GM12864 (cell line): Measurements from ENCODE around the gene KANSL1L.

ENCODE experiments used
- DNase-seq: peaks from one replicate; pipeline ENCODE4 v3.0.0-alpha.2; 2011; ENCODE audit warnings: low read depth
- H3K4me3 ChIP-seq: 2 replicates; pipeline ENCODE4 v1.5.1; 2011; ENCODE audit warnings: mild to moderate bottlenecking, low read depth, low read length, control low read depth
- TF ChIP-seq, protein P1 (sequence below): IDR thresholded peaks from 2 replicates; pipeline ENCODE4 v1.5.1; 2011; ENCODE audit warnings: low read depth, mild to moderate bottlenecking, moderate library complexity, low read length, control low read depth, inconsistent platforms; ENCODE audit errors: missing control alignments

The KANSL1L gene, protein sequence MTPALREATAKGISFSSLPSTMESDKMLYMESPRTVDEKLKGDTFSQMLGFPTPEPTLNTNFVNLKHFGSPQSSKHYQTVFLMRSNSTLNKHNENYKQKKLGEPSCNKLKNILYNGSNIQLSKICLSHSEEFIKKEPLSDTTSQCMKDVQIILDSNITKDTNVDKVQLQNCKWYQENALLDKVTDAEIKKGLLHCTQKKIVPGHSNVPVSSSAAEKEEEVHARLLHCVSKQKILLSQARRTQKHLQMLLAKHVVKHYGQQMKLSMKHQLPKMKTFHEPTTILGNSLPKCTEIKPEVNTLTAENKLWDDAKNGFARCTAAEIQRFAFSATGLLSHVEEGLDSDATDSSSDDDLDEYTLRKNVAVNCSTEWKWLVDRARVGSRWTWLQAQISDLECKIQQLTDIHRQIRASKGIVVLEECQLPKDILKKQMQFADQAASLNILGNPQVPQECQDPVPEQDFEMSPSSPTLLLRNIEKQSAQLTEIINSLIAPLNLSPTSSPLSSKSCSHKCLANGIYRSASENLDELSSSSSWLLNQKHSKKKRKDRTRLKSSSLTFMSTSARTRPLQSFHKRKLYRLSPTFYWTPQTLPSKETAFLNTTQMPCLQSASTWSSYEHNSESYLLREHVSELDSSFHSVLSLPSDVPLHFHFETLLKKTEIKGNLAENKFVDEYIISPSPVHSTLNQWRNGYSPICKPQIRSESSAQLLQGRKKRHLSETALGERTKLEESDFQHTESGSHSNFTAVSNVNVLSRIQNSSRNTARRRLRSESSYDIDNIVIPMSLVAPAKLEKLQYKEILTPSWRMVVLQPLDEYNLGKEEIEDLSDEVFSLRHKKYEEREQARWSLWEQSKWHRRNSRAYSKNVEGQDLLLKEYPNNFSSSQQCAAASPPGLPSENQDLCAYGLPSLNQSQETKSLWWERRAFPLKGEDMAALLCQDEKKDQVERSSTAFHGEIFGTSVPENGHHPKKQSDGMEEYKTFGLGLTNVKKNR

DNA sequence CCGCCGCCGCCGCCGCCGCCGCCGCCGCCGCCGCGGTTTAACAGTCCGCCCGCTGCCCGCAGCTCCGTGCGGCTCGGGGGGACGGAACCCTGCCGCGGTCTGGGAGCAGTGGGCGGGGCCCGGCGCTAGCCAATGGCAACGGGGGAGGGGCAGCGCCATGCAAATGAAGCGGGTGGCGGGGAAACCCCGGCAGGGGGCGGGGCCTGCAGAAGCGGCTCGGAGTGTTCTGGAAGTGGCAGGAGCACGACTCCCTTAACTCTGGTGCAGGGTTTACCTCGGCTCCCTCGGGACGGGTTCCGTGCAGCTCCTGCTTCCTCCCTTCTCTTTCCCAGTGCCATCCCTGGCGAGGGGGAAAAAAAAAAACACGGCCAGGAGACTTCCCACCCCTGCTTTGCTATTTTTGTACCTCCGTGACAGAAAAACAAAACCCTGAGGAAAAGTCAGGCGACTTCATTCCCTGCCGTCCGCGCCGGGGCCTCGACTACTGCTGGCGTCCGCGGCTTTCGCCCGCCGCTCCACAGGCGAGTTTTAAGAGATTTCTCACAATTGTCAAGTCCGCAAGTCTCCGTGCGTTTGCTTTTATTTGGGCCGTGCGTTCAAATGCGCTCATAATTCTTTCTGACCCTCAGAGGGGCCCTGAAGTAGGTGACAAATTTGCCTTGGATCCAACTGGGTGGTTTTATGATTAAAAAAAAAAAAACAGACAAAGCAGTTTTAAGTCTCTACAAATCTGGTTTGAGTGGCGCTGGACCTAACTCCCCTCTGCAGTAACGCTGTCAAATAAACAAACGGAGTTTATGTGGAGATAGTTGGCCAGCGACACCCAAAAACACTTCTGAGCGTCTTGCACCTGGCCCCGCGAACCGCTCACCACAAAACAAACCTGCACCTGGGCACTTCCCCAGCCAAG, at the start of gene KANSL1L:
TSS of gene KANSL1L (minus strand) at position 101 of the 910 bp plus-strand sequence. CDS start 16,827 bp downstream, outside the sequence.
- peak; percentile 73 for DNase-seq
- H3K4me3 ChIP-seq, result peak within 1 kb of the TSS; percentile 85
- TF ChIP-seq, protein P1, sequence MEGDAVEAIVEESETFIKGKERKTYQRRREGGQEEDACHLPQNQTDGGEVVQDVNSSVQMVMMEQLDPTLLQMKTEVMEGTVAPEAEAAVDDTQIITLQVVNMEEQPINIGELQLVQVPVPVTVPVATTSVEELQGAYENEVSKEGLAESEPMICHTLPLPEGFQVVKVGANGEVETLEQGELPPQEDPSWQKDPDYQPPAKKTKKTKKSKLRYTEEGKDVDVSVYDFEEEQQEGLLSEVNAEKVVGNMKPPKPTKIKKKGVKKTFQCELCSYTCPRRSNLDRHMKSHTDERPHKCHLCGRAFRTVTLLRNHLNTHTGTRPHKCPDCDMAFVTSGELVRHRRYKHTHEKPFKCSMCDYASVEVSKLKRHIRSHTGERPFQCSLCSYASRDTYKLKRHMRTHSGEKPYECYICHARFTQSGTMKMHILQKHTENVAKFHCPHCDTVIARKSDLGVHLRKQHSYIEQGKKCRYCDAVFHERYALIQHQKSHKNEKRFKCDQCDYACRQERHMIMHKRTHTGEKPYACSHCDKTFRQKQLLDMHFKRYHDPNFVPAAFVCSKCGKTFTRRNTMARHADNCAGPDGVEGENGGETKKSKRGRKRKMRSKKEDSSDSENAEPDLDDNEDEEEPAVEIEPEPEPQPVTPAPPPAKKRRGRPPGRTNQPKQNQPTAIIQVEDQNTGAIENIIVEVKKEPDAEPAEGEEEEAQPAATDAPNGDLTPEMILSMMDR, result no peak

DNA sequence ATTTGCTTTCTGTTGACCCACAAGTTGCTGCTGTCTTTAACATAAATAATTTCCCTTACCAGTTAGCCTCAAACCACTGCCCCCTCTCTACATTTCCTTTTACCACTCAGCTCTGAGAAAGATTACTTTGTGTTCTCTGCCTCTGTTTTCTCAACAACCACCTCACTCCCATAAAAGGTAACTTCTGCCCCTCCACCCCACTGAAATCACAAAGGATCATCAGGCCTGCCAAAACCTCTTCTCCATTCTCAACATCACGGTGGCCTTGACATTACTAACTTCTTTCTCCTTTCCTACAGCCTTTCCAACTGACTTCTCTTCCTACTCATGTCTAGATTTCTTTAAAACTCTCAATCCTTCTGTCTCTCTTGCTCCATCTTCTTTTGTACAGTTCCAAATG, 43.9 kb upstream of the KANSL1L start:
- no peak for DNase-seq
- no peak overlapping the region for H3K4me3 ChIP-seq
- TF ChIP-seq, protein P1, result no peak

DNA sequence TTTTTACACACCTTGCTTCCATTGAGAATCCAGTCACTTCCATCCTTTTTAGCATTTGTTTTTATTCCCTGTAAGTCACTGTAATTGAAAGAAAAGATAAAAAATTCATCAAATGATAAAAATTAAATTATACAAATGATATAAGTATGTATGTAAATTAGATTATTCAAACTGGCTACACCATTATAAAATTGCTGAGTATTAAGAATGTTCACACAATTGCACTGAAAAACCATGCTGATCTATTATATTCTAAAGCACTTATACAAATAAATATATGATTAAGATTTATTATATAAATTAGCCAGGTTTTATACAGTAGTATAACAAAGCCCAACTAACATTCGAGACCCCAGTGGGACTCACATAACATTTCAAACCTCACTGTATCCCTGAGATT, 39.0 kb upstream of the KANSL1L start:
- TF ChIP-seq, protein P1, result no peak
- no peak for DNase-seq
- H3K4me3 ChIP-seq, result no peak overlapping the region

DNA sequence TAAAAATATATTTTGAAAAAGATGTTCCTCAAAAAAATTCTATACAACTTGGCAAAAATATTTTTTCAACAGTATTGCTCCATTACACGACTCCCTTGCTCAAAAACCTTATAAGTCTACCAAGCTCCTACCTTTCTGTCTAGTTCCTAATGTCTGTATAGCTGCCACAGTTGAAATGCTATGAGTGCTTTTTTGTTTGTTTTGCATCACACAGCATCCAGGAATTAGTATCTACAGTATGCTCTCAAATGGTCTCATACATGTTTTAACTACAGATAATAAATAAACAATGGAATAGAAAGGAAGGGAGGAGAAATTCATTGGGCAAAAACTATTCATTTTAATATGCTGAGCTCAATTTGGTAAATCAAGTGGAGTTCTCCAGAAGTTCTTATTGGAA, 36.7 kb upstream of the KANSL1L start:
- H3K4me3 ChIP-seq, result no peak overlapping the region
- TF ChIP-seq, protein P1, result no peak
- DNase-seq, result no peak

DNA sequence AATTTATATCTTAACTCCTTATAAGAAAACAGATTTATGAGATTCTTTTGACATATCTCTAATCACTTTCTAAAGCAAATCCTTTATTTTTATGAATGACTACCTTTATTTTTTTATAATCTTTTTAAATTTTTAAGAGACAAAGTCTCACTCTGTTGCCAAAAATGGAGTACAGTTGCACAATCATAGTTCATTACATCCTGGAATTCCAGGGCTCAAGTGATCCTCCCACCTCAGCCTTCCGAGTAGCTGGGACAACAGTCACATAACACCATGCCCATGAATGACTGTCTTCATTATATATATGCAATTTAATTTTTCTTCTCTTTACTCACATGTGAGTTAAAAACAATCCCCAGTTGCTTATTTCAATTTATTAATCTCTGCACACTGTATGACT, 32.3 kb upstream of the KANSL1L start:
- TF ChIP-seq, protein P1, result no peak
- no peak overlapping the region for H3K4me3 ChIP-seq
- DNase-seq, result no peak

DNA sequence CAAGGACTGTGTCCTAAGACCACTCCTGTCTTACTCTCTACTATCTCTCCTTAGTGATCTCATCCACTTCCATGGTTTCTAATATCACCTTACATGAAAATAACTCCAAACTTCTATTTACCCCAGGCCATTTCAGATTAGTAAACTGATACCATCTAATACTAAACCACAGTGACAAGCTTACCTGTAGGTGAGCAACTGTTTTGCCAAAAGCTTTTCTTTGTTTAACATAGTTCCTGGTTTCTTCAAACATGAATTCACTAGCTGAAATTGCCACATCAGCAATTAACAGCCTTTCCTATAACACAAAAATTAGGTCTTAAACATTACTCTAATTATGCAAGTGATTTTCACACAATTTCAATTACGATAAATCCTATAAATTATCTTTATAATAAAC, 31.9 kb upstream of the KANSL1L start:
- no peak overlapping the region for H3K4me3 ChIP-seq
- no peak for DNase-seq
- TF ChIP-seq, protein P1, result no peak
